ENCODE data around the gene RNF115. TPM values are rescaled to one million over a fixed set of nuclear protein-coding genes. Genes with fewer than 3 reads are reported as not detected.

RNF115 gene
- total RNA-seq, 1 donor from 2014 or later: 15.3 TPM

DNA sequence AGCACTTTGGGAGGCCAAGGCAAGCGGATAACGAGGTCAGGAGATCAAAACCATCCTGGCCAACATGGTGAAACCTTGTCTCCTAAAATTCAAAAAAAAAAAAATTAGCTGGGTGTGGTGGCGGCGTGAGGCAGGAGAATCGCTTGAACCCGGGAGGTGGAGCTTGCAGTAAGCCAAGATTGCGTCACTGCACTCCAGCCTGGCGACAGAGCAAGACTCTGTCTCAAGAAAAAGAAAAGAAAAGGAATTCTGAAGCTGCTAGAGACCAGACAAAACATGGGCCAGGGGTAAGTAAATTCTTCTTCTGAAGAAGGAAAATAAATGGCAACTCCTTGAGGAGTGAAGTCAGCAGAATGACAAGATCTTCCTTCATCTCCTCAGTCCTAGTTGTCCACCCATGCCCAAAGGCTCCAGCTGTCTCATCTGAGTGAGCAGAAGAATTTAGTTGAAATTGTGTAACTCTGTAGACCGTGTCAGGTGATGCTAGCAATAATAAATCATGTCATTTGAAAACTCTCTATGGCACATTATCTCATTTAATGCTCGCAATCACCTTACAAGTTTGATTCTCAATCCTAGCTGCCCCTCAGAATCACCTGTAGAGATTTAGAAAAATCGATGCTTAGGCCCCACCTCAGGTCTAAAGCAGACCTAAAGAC lies 131.0 kb downstream of the RNF115 start:
- TF ChIP-seq EZH2 (IDR thresholded peaks at IDR 0.05; ENCODE audit: insufficient read depth, low read length): no peak
- TF ChIP-seq, protein P1, sequence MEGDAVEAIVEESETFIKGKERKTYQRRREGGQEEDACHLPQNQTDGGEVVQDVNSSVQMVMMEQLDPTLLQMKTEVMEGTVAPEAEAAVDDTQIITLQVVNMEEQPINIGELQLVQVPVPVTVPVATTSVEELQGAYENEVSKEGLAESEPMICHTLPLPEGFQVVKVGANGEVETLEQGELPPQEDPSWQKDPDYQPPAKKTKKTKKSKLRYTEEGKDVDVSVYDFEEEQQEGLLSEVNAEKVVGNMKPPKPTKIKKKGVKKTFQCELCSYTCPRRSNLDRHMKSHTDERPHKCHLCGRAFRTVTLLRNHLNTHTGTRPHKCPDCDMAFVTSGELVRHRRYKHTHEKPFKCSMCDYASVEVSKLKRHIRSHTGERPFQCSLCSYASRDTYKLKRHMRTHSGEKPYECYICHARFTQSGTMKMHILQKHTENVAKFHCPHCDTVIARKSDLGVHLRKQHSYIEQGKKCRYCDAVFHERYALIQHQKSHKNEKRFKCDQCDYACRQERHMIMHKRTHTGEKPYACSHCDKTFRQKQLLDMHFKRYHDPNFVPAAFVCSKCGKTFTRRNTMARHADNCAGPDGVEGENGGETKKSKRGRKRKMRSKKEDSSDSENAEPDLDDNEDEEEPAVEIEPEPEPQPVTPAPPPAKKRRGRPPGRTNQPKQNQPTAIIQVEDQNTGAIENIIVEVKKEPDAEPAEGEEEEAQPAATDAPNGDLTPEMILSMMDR (IDR thresholded peaks at IDR 0.05; ENCODE audit: insufficient read depth, low read depth, low read length): no peak
- peaks cover 23% of the 10 kb centered on the region for H3K4me1 ChIP-seq (ENCODE audit: insufficient read depth, low read length)
- DNase-seq (ENCODE audit: low read depth) (no peak), FAIRE-seq (no peak)
- H3K79me2 ChIP-seq (ENCODE audit: insufficient read depth, low read length): no peaks in the 10 kb centered on the region
- no peaks in the 10 kb centered on the region for H3K27me3 ChIP-seq (ENCODE audit: insufficient read depth, low read length)
- no peaks in the 10 kb centered on the region for H3K9me3 ChIP-seq (ENCODE audit: insufficient read depth, low read depth, low read length)
- H3K27ac ChIP-seq (ENCODE audit: low read depth, low read length): no peak overlapping the region
- H3K4me3 ChIP-seq (ENCODE audit: insufficient read depth, low read depth, low read length): no peak overlapping the region
- H3K9ac ChIP-seq (ENCODE audit: low read length): no peak overlapping the region
- no peaks in the 10 kb centered on the region for H3K36me3 ChIP-seq (ENCODE audit: insufficient read depth, low read length)
- H2AFZ ChIP-seq (ENCODE audit: low read depth, low read length): no peak overlapping the region
- H3K27ac Mint-ChIP-seq (ENCODE audit: unreplicated experiment): no peak overlapping the region
- no peaks in the 10 kb centered on the region for H4K20me1 ChIP-seq (ENCODE audit: insufficient read depth, low read length)
- no peak overlapping the region for H3K4me2 ChIP-seq (ENCODE audit: low read length)
- no peak overlapping the region for H3K4me3 Mint-ChIP-seq (ENCODE audit: unreplicated experiment)
- H3K4me1 Mint-ChIP-seq (ENCODE audit: low read depth, unreplicated experiment): peaks cover 16% of the 10 kb centered on the region
- peaks cover 2% of the 10 kb centered on the region for H3K36me3 Mint-ChIP-seq (ENCODE audit: low read depth, unreplicated experiment)
- H3K9me3 Mint-ChIP-seq (ENCODE audit: unreplicated experiment): peaks cover 3% of the 10 kb centered on the region
- H3K27me3 Mint-ChIP-seq (ENCODE audit: low read depth, unreplicated experiment): peaks cover 14% of the 10 kb centered on the region

DNA sequence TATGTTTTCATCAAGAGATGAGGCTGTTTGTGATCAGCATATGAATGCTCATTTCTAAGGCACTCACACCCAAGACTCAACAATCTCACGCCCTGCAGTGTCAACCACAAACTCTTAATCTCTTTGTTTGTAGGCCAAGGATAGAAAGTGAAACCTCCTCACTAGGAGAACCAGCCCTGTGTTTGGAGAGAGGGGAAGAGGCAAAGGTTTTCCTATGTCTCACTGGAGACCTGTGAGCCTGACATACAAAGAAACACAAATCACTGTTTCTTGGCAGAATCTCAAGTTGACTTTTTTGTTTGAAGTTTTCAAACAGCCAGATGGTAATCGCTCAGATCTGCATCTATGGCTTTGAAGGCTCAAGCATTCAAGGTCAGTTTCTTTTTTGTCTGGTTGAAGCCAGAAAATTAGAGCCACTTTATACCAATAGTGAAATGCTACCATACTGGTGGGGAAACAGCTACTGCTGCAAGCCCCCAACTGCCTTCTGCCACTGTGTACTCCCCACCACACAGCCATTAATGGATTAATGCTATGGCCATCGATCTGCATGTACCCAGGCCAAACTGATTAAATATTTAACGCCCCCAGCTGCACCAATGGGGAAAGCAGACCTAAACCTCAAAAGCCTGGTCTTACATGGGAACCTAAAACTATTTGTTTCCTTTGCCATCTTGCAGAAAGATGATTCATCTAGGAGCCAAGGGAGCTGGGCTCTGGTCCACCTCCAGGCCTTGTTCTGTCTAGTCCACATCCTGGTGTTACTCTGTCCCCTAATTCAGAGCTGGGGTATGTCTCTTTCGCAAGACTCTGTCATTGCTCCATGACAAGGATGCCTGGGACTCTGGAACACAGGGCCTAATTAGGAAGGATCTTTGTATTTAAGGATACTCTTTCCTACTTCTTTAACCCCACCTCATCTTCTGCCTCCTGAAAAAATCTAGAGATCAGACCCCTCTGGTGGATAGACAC lies 133.0 kb downstream of the RNF115 start:
- Histone ChIP-seq H3K27me3 (ENCODE audit: insufficient read depth, low read length) (no peaks in the 10 kb centered on the region), H3K4me2 (ENCODE audit: low read length) (peak overlapping the region; percentile 60), H3K4me3 (ENCODE audit: insufficient read depth, low read depth, low read length) (peak overlapping the region; percentile 14), H3K4me1 (ENCODE audit: insufficient read depth, low read length) (peaks cover 23% of the 10 kb centered on the region), H4K20me1 (ENCODE audit: insufficient read depth, low read length) (no peaks in the 10 kb centered on the region), H3K27ac (ENCODE audit: low read depth, low read length) (peak overlapping the region; percentile 7), H3K9me3 (ENCODE audit: insufficient read depth, low read depth, low read length) (no peaks in the 10 kb centered on the region), H3K36me3 (ENCODE audit: insufficient read depth, low read length) (no peaks in the 10 kb centered on the region), H3K9ac (ENCODE audit: low read length) (no peak overlapping the region), H2AFZ (ENCODE audit: low read depth, low read length) (peak overlapping the region; percentile 38), H3K79me2 (ENCODE audit: insufficient read depth, low read length) (no peaks in the 10 kb centered on the region)
- DNase-seq (ENCODE audit: low read depth): peak; percentile 76
- Mint-ChIP-seq H3K36me3 (ENCODE audit: low read depth, unreplicated experiment) (peaks cover 5% of the 10 kb centered on the region), H3K27me3 (ENCODE audit: low read depth, unreplicated experiment) (peaks cover 6% of the 10 kb centered on the region), H3K27ac (ENCODE audit: unreplicated experiment) (peak overlapping the region; percentile 47), H3K4me3 (ENCODE audit: unreplicated experiment) (no peak overlapping the region), H3K9me3 (ENCODE audit: unreplicated experiment) (peaks cover 3% of the 10 kb centered on the region), H3K4me1 (ENCODE audit: low read depth, unreplicated experiment) (peaks cover 16% of the 10 kb centered on the region)
- peak; percentile 50 for FAIRE-seq
- no peak for TF ChIP-seq EZH2 (IDR thresholded peaks at IDR 0.05; ENCODE audit: insufficient read depth, low read length)
- TF ChIP-seq, protein P1 (IDR thresholded peaks at IDR 0.05; ENCODE audit: insufficient read depth, low read depth, low read length): no peak

Data from astrocyte (in vitro differentiated cells and primary cell).